Fibroblast of skin of scalp (primary cell): ENCODE results near the gene CPNE5.

Experiments used
- DNase-seq: peaks from one replicate; pipeline ENCODE4 v3.0.0-alpha.2; 2013

CPNE5 gene

GRCh38 chr6:36759148-36759759 is 80.0 kb downstream of the CPNE5 start:
- peak; percentile 68 for DNase-seq

GRCh38 chr6:36758516-36759147 is 80.6 kb downstream of the CPNE5 start:
- no peak for DNase-seq

GRCh38 chr6:36757943-36758508 is 81.2 kb downstream of the CPNE5 start:
- no peak for DNase-seq

DNA sequence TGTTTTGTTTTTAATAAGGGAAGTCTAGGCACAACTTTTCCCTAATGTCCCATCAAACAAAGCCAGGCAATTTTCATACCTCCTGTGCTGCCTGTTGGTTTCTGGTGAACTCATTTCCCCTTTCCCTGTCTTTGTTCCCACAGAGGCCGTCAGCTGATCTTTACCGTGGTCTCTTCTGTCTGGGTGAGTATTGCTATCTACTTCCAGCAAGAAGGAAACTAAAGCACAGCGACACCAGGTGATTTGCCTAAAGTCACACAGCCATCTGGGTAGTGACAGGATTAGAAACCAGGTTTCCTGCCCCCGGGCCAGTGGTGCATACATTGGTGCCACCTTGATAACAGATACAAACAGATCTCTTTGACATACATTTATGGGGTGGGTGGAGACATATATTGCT is 82.0 kb downstream of the CPNE5 start:
- DNase-seq: no peak

DNA sequence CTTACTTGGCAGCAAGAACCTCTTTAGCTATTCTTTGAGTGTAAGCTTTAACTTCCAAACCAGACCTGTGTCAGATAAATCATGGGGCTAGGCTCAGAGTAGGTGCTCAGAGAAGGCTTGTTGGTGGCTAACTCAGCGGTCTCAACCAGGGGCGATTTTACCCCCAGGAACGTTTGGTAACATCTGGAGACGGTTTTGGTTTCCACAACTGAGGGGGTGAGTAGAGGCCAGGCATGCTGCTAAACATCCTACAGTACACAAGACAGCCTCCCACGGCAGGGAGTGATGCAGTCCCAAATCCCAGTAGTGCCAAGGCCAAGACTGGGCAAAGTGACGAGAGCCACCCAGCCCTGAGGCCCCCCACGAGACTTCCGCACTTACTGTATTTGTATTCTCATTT is 82.5 kb downstream of the CPNE5 start:
- DNase-seq: no peak

DNA sequence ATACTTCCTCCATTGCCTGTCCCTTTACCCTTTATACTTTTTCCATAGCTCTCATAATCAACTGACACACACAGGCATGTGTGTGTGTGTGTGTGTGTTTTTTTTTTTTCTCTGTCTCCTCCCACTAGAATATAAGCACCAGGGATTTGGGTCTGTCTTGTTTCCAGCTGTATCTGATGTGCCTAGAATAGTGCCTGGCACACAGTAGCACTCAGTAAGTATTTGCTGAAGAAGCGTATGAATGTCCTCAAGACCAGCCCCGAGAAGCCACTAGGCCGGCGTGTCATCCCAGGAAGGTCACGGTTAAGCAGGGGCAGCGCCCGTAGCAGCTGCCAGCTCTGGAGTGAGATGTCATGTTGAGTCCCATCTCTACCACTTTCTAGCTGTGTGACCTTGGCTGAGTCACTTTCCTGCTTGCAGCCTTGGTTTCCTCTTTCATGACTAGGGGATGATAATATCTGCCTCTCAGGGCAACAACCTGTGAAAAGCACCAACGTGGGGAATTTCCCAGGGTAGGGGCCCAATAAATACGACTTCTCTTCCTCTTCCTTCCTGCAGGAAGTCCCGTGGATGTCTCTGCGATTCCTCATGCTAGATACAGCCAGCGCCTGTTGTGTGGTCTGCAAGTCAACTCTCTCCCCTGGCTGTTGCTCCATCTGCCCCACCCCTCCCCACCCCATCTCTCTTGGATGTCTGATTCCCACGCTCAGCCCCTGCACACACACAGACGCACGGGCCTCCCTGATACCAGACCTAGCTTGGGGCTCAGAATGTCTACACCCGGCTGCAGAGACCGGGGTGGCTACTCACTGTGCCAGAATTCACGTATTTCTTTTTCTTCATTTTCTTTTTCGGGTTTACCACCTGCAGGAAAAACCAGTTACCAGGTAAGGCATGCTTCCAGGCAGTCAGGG is 83.6 kb downstream of the CPNE5 start:
- no peak for DNase-seq

DNA sequence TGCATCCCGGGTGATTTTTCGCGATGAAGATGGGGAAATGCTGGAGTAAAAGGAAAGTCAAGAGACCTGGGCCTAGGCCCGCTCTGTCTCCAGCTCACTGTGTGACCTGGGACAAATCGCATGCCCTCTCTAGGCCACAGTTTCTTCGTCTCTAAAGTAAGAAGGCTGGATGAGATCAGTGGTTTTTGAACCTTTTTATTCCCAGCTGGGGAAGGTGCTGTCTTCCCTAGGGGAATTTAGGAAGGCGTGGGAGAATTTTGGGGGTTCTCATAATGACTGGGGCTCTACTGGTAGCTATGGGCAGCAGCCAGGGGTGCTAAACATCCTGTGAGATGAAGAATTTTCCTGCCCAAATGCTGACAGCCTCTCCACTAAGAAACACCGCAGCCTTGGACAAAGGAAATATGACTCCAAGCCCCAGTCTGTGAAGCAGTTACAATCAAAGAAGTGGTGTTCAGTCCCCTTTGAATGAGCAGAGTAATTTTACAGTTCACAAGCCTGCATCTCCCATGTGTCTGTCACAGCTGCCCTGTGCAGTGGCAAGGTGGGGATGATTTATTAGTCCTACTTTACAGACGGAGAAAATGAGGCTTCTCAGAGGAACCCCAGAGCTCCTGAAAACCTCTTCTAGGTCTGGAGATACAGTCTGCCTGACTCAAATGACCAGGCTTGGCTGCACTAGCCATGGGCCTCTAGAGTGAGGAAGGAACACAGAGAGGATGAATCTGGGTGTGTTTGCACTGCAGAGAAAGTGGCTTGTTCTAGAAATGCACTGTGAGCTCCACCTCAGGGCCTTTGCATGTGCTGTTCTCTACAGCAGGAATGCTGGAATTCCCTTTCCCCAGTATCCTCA is 84.4 kb downstream of the CPNE5 start:
- no peak for DNase-seq

GRCh38 chr6:36753671-36754405 is 85.4 kb downstream of the CPNE5 start:
- no peak for DNase-seq

DNA sequence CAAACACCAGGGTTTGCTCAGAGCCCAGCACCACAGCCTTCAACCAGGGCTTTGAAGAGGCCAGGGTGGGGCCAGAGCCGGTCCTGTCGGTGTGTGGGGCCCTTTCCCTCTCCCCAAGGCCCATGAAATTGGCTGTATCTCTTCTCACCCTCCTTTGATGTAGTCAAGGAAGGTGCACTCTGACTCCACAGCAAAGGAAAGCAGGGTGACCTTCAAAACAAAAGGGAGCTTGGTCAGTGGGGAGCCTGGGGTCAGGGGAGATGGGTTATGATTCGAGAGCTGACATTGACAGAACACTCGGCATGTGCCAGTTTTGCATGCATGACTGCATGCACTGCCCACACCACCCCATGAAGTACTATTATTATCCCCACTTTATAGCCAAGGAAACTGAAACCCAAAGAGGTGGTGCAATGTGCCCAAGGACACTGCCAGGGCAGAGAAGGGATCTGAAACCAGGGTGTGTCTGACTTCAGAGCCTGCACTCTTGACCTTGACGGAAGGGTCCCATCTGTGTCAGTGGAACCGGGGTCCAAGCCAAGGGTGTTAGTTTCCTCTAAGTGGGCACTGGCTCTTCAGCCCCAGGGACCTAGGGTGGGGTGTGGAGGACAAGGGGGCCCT is 86.2 kb downstream of the CPNE5 start:
- DNase-seq: no peak

- DNase-seq: no peak
These were observed 86.9 kb downstream of the CPNE5 start for GRCh38 chr6:36752187-36752885.

DNA sequence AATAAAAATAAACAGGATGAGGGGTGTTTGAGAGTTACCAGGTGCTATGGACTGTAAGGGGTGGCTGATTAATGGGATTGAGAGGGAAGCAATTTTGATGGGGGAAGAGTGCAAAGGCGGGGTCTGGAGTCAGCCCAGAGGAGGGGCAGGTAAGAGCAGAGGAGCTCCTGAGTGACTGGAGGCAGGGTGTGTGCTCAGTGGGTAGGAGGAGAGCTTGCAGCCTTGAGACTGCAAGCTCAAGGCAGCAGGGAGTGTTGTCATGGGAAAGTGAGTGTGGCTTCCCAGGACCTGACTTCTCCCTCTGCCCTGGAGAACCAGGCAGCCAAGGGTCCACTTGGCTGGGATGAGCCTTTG is 87.4 kb downstream of the CPNE5 start:
- DNase-seq: no peak

- peak; percentile 29 for DNase-seq
These were observed 88.2 kb downstream of the CPNE5 start for GRCh38 chr6:36751091-36751490.

- DNase-seq: no peak
These were observed 89.3 kb downstream of the CPNE5 start for GRCh38 chr6:36749829-36750489.

DNA sequence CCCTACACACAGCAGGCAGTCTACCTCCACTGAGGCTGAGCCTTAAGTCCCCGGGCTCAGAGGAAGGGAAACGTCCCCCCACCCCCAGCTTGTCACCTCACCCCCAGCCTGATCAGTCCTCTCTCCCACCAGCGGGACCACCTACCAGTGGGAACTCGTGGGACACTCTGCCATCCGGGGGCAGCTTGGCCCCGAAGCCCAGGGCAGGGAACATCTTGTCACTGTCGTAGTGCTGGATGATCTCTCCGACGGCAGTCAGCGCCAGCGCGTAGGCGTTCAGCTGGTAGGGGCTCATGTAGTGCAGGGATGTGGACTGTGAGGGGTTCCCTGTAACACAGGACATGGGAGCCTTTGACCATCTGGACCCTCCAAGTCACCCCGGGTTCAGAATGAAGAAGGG is 93.0 kb downstream of the CPNE5 start:
- DNase-seq: no peak

DNA sequence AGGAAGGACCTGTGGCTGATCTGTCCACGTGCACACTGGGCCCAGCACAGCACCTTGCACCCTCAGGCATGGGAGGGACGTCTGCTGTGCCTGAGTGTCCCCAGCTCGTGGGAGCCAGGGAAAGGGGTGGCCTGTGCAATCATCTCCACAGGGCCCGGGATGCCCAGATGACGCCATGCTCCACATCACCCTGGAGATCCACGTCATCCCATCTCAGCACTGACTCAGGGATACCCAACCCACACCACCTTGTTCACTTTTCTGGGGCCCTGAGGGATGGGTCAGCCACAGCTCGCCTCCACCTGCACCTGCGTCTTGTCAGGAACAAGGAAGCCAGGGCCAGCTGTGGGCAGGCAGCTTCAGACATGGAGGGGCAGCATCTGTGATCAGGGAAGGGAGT is 93.4 kb downstream of the CPNE5 start:
- DNase-seq: no peak

GRCh38 chr6:36745283-36745682 is 94.0 kb downstream of the CPNE5 start:
- DNase-seq: no peak

DNA sequence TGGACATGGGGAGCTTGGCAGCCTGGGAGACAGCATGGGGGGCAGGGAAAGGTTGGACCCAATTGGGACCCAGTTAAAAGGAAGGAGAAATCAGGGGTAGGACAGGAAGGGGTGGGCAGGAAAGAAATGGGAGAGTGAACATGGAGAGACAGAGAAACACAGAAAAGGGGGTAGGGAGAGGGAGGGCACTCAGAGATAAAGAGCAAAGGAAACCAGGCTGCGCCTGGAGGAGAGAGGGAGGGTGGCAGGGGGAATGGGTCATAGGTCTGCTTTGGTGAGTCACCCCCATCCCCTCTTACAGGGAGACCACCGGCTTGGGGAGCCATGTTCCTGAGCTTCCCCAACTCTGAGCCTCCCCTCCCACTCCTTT is 95.0 kb downstream of the CPNE5 start:
- no peak for DNase-seq

- no peak for DNase-seq
These were observed 95.5 kb downstream of the CPNE5 start for GRCh38 chr6:36743538-36744303.

GRCh38 chr6:36743032-36743431 is 96.2 kb downstream of the CPNE5 start:
- no peak for DNase-seq
